Gastroesophageal sphincter (tissue), 4 donors: ENCODE data around the gene ZNF396. TPM values are rescaled to one million over a fixed set of nuclear protein-coding genes. Genes with fewer than 3 reads are reported as not detected.

Experiments
- ATAC-seq: fragments of 150-250 bp; one replicate; pipeline ENCODE4 v1.9.1; 2016; ENCODE audit warnings: mild to moderate bottlenecking, moderate library complexity
- H3K27ac ChIP-seq, 4 donors: fragments of 200-600 bp; sonication (generic) in 3 of 4; 1 replicate in 3 of 4; 2 replicates in 1 of 4; pipeline ENCODE4 v1.5.1; 2016 to 2019
- H3K27me3 ChIP-seq: fragments of 200-600 bp; sonication (generic); one replicate; pipeline ENCODE4 v1.5.1; 2019
- H3K36me3 ChIP-seq, 2 donors: fragments of 200-600 bp; sonication (generic); one replicate each; pipeline ENCODE4 v1.5.1; 2019; ENCODE audit warnings: control low read depth in 1 of 2
- H3K4me1 ChIP-seq, 3 donors: fragments of 200-600 bp; sonication (generic); 1 replicate in 2 of 3; 2 replicates in 1 of 3; pipeline ENCODE4 v1.5.1; 2016 to 2019; ENCODE audit warnings: control low read depth in 2 of 3
- H3K4me3 ChIP-seq, 2 donors: fragments of 200-600 bp; sonication (generic); one replicate each; pipeline ENCODE4 v1.5.1; 2019; ENCODE audit warnings: mild to moderate bottlenecking in 1 of 2, moderate library complexity in 1 of 2
- H3K9me3 ChIP-seq, 3 donors: fragments of 200-600 bp; sonication (generic); one replicate each; pipeline ENCODE4 v1.5.1; 2017 to 2019; ENCODE audit warnings: control low read depth in 2 of 3
- EP300 ChIP-seq: sonication (generic); formaldehyde crosslinking; IDR thresholded peaks from one replicate; pipeline ENCODE4 v1.6.1; 2017; ENCODE audit warnings: antibody characterized with exemption, mild to moderate bottlenecking
- POLR2A ChIP-seq, 2 donors: fragments of 450-650 bp; IDR thresholded peaks; one replicate each; pipeline ENCODE4 v1.6.1; 2017; ENCODE audit warnings: antibody characterized with exemption in 2 of 2, mild to moderate bottlenecking in 2 of 2, moderate library complexity in 1 of 2
- POLR2AphosphoS5 ChIP-seq: sonication (generic); formaldehyde crosslinking; IDR thresholded peaks from one replicate; pipeline ENCODE4 v1.6.1; 2017; ENCODE audit warnings: antibody characterized with exemption
- WGBS, 2 donors: methylation state at CpG; one replicate each; pipeline ENCODE4 v1.1.5; 2018; ENCODE audit warnings: low coverage in 1 of 2; 5-methylcytosine and 5-hydroxymethylcytosine counted together
- total RNA-seq, 4 donors: library from RNA; depleted of rRNA; stranded (reverse); fragments of >200 nt; gene quantifications; one replicate each; pipeline ENCODE4 v1.1.0, GENCODE V29; 2016
- TF ChIP-seq, protein P1 (sequence below), 4 experiments: fragments of 200-600 bp in 2 of 4; fragments of 450-650 bp in 2 of 4; sonication (generic) in 1 of 4; IDR thresholded peaks; one replicate each; pipeline ENCODE4 v1.5.1; 2017 to 2019; ENCODE audit warnings: antibody characterized with exemption in 4 of 4, mild to moderate bottlenecking in 2 of 4, moderate library complexity in 2 of 4

The ZNF396 gene
- total RNA-seq, 4 donors from 2014 or later: 2.2 to 4.1 (median 3.1) TPM

DNA sequence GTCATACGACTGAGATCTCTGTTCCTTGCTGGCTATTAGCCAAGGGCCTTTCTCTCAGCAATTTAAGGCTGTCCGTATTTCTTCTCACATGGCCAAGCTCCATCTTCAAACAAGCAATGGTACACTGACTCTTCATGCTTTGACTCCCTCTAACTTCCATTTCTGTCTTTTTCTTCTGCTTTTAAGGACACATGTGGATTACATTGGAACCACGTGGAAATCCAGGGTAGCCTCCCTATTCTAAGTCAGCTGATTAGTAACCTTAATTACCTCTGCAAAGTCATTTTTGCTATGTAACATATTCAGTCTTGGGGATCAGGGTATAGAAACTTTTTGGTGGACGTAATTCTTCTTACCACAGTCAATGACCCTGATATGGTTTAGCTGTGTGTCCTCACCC lies 41.5 kb upstream of the ZNF396 start:
- Histone ChIP-seq H3K9me3 (peaks cover 0 to 20% (median 0%) of the 10 kb centered on the region in 3 donors), H3K27me3 (no peaks in the 10 kb centered on the region), H3K36me3 (no peaks in the 10 kb centered on the region), H3K27ac (no peak overlapping the region), H3K4me3 (no peak overlapping the region), H3K4me1 (peaks cover 0 to 12% (median 0%) of the 10 kb centered on the region in 3 donors)
- 77 to 85% methylated on average over 4 of the region's 4 CpGs for WGBS, 2 donors
- no peak for TF ChIP-seq POLR2A (IDR thresholded peaks at IDR 0.05)
- no peak for TF ChIP-seq POLR2AphosphoS5
- TF ChIP-seq, protein P1, sequence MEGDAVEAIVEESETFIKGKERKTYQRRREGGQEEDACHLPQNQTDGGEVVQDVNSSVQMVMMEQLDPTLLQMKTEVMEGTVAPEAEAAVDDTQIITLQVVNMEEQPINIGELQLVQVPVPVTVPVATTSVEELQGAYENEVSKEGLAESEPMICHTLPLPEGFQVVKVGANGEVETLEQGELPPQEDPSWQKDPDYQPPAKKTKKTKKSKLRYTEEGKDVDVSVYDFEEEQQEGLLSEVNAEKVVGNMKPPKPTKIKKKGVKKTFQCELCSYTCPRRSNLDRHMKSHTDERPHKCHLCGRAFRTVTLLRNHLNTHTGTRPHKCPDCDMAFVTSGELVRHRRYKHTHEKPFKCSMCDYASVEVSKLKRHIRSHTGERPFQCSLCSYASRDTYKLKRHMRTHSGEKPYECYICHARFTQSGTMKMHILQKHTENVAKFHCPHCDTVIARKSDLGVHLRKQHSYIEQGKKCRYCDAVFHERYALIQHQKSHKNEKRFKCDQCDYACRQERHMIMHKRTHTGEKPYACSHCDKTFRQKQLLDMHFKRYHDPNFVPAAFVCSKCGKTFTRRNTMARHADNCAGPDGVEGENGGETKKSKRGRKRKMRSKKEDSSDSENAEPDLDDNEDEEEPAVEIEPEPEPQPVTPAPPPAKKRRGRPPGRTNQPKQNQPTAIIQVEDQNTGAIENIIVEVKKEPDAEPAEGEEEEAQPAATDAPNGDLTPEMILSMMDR (IDR thresholded peaks at IDR 0.05): no peak
- no peak for TF ChIP-seq EP300
- no peak for ATAC-seq

DNA sequence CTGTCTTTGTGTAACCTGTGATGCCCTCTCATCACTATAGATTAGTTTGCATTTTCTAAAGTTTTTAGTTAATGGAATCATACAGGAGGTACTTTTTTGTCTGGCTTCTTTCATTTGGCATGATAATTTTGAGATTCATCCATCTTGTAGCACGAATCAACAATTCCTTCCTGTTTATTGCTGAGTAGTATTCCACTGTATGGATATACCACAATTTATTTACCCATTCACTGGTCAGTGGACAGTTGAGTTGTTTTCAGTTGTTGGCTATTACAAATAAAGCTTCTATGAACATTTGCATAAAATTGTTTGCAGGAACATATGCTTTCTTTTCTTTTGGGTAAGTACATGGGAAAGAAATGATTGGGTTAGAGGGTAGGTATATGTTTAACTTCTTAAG lies 40.1 kb upstream of the ZNF396 start:
- H3K36me3 ChIP-seq: no peaks in the 10 kb centered on the region
- peaks cover 0 to 19% (median 0%) of the 10 kb centered on the region in 3 donors for H3K4me1 ChIP-seq
- 79 to 83% methylated on average over 1 of the region's 1 CpG for WGBS, 2 donors
- TF ChIP-seq EP300 (no peak), POLR2AphosphoS5 (no peak), POLR2A (IDR thresholded peaks at IDR 0.05) (no peak)
- TF ChIP-seq, protein P1 (IDR thresholded peaks at IDR 0.05): no peak
- no peaks in the 10 kb centered on the region for H3K27me3 ChIP-seq
- H3K27ac ChIP-seq: no peak overlapping the region
- H3K9me3 ChIP-seq: peaks cover 0 to 20% (median 0%) of the 10 kb centered on the region in 3 donors
- no peak overlapping the region for H3K4me3 ChIP-seq
- ATAC-seq: no peak

DNA sequence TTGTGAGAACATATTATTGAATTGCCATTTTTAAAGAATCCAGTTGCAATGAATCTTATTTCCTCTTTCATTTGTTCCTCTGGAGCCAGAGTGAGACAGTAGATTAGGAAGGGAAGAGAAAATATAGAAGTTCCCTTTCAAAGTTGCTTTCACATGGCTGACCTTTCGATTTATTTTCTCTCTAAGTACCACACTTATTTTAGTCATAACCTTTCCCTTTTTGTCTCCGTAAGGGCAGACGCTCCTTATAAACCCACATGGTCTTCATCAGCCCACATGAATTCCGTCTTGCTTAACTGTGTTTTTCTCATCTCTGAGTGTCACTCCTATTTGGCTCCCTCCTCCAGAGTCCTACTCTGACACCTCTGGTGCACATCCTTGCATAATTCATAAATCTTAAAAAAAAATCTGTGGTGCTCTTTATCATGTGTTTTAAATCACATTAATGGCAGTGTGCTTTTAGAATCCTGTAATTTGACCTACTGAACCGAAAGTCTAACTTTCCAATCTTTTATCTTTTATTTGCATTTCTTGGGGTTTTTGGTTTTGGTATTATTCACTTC lies 38.5 kb upstream of the ZNF396 start:
- 27 to 41% methylated on average over 5 of the region's 5 CpGs for WGBS, 2 donors
- Histone ChIP-seq H3K9me3 (peaks cover 0 to 20% (median 0%) of the 10 kb centered on the region in 3 donors), H3K36me3 (no peaks in the 10 kb centered on the region), H3K4me1 (peaks cover 0 to 21% (median 0%) of the 10 kb centered on the region in 3 donors), H3K27me3 (no peaks in the 10 kb centered on the region), H3K27ac (peak overlapping the region in 1 of 4 donors; percentile 32), H3K4me3 (no peak overlapping the region)
- TF ChIP-seq POLR2AphosphoS5 (no peak), POLR2A (IDR thresholded peaks at IDR 0.05) (no peak), EP300 (no peak)
- TF ChIP-seq, protein P1 (IDR thresholded peaks at IDR 0.05): no peak
- ATAC-seq: no peak

DNA sequence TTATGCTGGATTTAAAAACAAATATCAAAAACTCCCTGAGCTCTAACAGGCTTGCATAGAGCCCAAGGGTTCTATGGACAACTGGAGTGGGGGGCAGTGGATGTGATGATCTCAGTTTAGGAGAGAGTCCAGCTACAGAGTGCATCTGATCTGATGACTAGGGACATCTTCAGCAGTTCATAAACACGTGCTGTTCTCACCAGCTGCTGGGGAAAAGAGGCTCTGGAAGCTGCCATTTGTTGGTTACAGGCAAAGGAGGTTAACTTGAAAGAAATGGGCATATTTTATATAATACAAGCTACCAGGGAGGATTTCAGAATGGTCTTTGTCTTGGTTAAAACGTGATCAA lies 36.0 kb upstream of the ZNF396 start:
- WGBS, 2 donors: 50 to 66% methylated on average over 2 of the region's 2 CpGs
- no peak overlapping the region for H3K4me3 ChIP-seq
- peaks cover 0 to 22% (median 0%) of the 10 kb centered on the region in 3 donors for H3K4me1 ChIP-seq
- no peak overlapping the region for H3K27ac ChIP-seq
- no peak for ATAC-seq
- H3K36me3 ChIP-seq: no peaks in the 10 kb centered on the region
- H3K9me3 ChIP-seq: peaks cover 0 to 6% (median 0%) of the 10 kb centered on the region in 3 donors
- no peaks in the 10 kb centered on the region for H3K27me3 ChIP-seq
- no peak for TF ChIP-seq EP300
- TF ChIP-seq, protein P1 (IDR thresholded peaks at IDR 0.05): no peak
- no peak for TF ChIP-seq POLR2AphosphoS5
- TF ChIP-seq POLR2A (IDR thresholded peaks at IDR 0.05): no peak

- 71 to 78% methylated on average over 1 to 2 of the region's 4 CpGs for WGBS, 2 donors
- TF ChIP-seq POLR2AphosphoS5: no peak
- TF ChIP-seq, protein P1 (IDR thresholded peaks at IDR 0.05): no peak
- no peak for TF ChIP-seq EP300
- no peak for TF ChIP-seq POLR2A (IDR thresholded peaks at IDR 0.05)
- H3K4me1 ChIP-seq: peaks cover 0 to 25% (median 0%) of the 10 kb centered on the region in 3 donors
- no peak overlapping the region for H3K27ac ChIP-seq
- H3K27me3 ChIP-seq: no peaks in the 10 kb centered on the region
- no peaks in the 10 kb centered on the region for H3K36me3 ChIP-seq
- no peaks in the 10 kb centered on the region for H3K9me3 ChIP-seq
- ATAC-seq: no peak
- no peak overlapping the region for H3K4me3 ChIP-seq
These were observed 34.7 kb upstream of the ZNF396 start for GRCh38 chr18:35411625-35412351.
